Measurements from ENCODE around the gene TMEM156. TPM values are rescaled to one million over a fixed set of nuclear protein-coding genes. Genes with fewer than 3 reads are reported as not detected.

Gene TMEM156
- total and polyA plus RNA-seq, 2 of the 4 experiments (the other 2 are of a cell fraction) = 0.53 to 0.54 TPM

- no peak overlapping the region for H2BK20ac ChIP-seq (ENCODE audit: low read depth, low read length)
- POLR2A ChIA-PET (ENCODE audit: unreplicated experiment) = no interaction called here
- no peak overlapping the region for H4K5ac ChIP-seq (ENCODE audit: low read depth, low read length)
- intact Hi-C loops (cut with micrococcal nuclease) (no loop called here), in situ Hi-C loops (cut with MboI; ENCODE audit: low sequenced_read_pairs) (no loop called here), dilution Hi-C loops (cut with HindIII; ENCODE audit: low sequenced_read_pairs, unreplicated experiment) (no loop called here)
- ATAC-seq (ENCODE audit: low read depth) (no peak), DNase-seq (peak; percentile 49)
- TF ChIP-seq RAD21 (IDR thresholded peaks at IDR 0.05; ENCODE audit: low read length) (no peak), BHLHE40 (IDR thresholded peaks at IDR 0.05; ENCODE audit: low read depth, low read length) (no peak), NFE2L2 (IDR thresholded peaks at IDR 0.05; ENCODE audit: low read depth, low read length) (no peak), MAFK (IDR thresholded peaks at IDR 0.05; ENCODE audit: low read depth, low read length) (no peak), FOS (IDR thresholded peaks at IDR 0.05; ENCODE audit: low read depth, low read length) (no peak), MAZ (IDR thresholded peaks at IDR 0.05; ENCODE audit: borderline replicate concordance, low read depth, low read length) (no peak), RFX5 (IDR thresholded peaks at IDR 0.05; ENCODE audit: low read depth, low read length) (no peak), CTCF (conservative IDR thresholded peaks at IDR 0.05; ENCODE audit: low read depth, low read length) (no peak)
- WGBS, 2 experiments (ENCODE audit: extremely low coverage in 2 of 2, insufficient read length in 1 of 2) = no CpG with 5 or more reads among the region's 2 CpGs
- H3K36me3 ChIP-seq (ENCODE audit: control insufficient read depth, insufficient read depth, low read length) = peaks cover 3% of the 10 kb centered on the region
- H3K14ac ChIP-seq (replicated peaks; ENCODE audit: low read depth, low read length) = peak overlapping the region; percentile 30
- peaks cover 3% of the 10 kb centered on the region; the same call in 1 of the 2 replicates for H3K9me1 ChIP-seq (ENCODE audit: insufficient read depth, low read length)
- H3K9me3 ChIP-seq (ENCODE audit: control insufficient read depth, insufficient read depth, low read length) = no peaks in the 10 kb centered on the region
- no peak overlapping the region for H3K4me3 ChIP-seq (ENCODE audit: insufficient read depth, low read depth, low read length)
- peak overlapping the region; percentile 68 for H3K4me2 ChIP-seq (ENCODE audit: low read depth, low read length)
- peaks cover 5 to 52% of the 10 kb centered on the region in 2 experiments; a peak in 3 of 4 replicates for H3K79me1 ChIP-seq (ENCODE audit: low read depth in 1 of 2, low read length in 2 of 2)
- H4K8ac ChIP-seq (ENCODE audit: low read depth in 2 of 2, low read length in 2 of 2) = 0 out of 4 replicates have a peak overlapping the region, but pooled peaks of 1 of the 2 experiments have one; percentile 26
- no peak overlapping the region for H2AFZ ChIP-seq (replicated peaks; ENCODE audit: low read length, poor library complexity)
- H3K18ac ChIP-seq (ENCODE audit: low read depth, low read length) = 0 out of 2 replicates have a peak overlapping the region, but pooled peaks have one; percentile 4
- H4K91ac ChIP-seq (ENCODE audit: insufficient read depth, low read depth, low read length) = peak overlapping the region; percentile 20; the same call in 1 of the 2 replicates
- H3K27ac ChIP-seq (ENCODE audit: insufficient read depth, low read length) = peak overlapping the region; percentile 15; the same call in 1 of the 2 replicates
- H3K56ac ChIP-seq (ENCODE audit: extremely low read depth, insufficient read depth, low read length) = peak overlapping the region; percentile 52
- peaks cover 17% of the 10 kb centered on the region for H3K4me1 ChIP-seq (ENCODE audit: control insufficient read depth, insufficient read depth, low read length)
- peak overlapping the region; percentile 46; the same call in 1 of the 2 replicates for H3K9ac ChIP-seq (ENCODE audit: low read depth, low read length)
- H2AK9ac ChIP-seq (replicated peaks; ENCODE audit: low read depth, low read length, poor library complexity) = no peak overlapping the region
- peak overlapping the region; percentile 61 for H2BK5ac ChIP-seq (ENCODE audit: low read depth, low read length, poor library complexity, severe bottlenecking)
- H4K20me1 ChIP-seq (ENCODE audit: insufficient read depth, low read length) = peaks cover 47% of the 10 kb centered on the region
- no TSS peak for BruUV-seq (replicated peaks)
- no peak overlapping the region; the same call in 1 of the 2 replicates for H3K4ac ChIP-seq (ENCODE audit: low read depth, low read length)
- H2BK120ac ChIP-seq (ENCODE audit: low read depth, low read length) = no peak overlapping the region
- H2BK15ac ChIP-seq (ENCODE audit: low read depth, low read length) = no peak overlapping the region
- no peak overlapping the region for H2AK5ac ChIP-seq (ENCODE audit: low read depth, low read length)
- H3K23ac ChIP-seq (ENCODE audit: low read depth, low read length) = peak overlapping the region; percentile 65; the same call in 1 of the 2 replicates
- H3K27me3 ChIP-seq (ENCODE audit: control insufficient read depth, insufficient read depth, low read length) = no peaks in the 10 kb centered on the region
- CTCF ChIA-PET = interaction anchor here (1.3 to 2.4 kb wide), 2 partner anchors 10 to 87 kb away, joined by 3 to 5 read pairs; no protein-coding TSS in a partner anchor
Measured at GRCh38 chr4:39047681-39048080, 15.5 kb upstream of the TMEM156 start.

Measured in IMR-90 (cell line).